Mesodermal cell (in vitro differentiated cells): ENCODE data around the gene SLC19A1.

Experiments used
- H3K27ac ChIP-seq: 2 replicates; pipeline ENCODE4 v1.7.0; 2013; ENCODE audit warnings: mild to moderate bottlenecking, low read depth, low read length, moderate library complexity; ENCODE audit not compliant: severe bottlenecking
- H3K36me3 ChIP-seq: 2 replicates; pipeline ENCODE4 v1.7.1; 2013; ENCODE audit warnings: mild to moderate bottlenecking, low read length, moderate library complexity; ENCODE audit not compliant: control insufficient read depth, insufficient read depth
- H3K4me1 ChIP-seq: one replicate; pipeline ENCODE4 v1.7.1; 2013; ENCODE audit warnings: mild to moderate bottlenecking, low read length; ENCODE audit not compliant: insufficient read depth, control insufficient read depth, poor library complexity, severe bottlenecking
- H3K4me3 ChIP-seq: 2 replicates; pipeline ENCODE4 v1.7.0; 2013; ENCODE audit warnings: low read length, control low read depth, mild to moderate bottlenecking; ENCODE audit not compliant: insufficient read depth, poor library complexity, severe bottlenecking; ENCODE audit errors: extremely low read depth
- H3K9me3 ChIP-seq: 2 replicates; pipeline ENCODE4 v1.7.1; 2013; ENCODE audit warnings: mild to moderate bottlenecking, low read length, moderate library complexity; ENCODE audit not compliant: control insufficient read depth
- WGBS, 2 experiments: methylation state at CpG; one replicate each; pipeline ENCODE4 v1.1.5; 2013; ENCODE audit warnings: missing lambda C conversion rate in 2 of 2; ENCODE audit not compliant: insufficient coverage in 2 of 2; 5-methylcytosine and 5-hydroxymethylcytosine counted together

Gene SLC19A1

DNA sequence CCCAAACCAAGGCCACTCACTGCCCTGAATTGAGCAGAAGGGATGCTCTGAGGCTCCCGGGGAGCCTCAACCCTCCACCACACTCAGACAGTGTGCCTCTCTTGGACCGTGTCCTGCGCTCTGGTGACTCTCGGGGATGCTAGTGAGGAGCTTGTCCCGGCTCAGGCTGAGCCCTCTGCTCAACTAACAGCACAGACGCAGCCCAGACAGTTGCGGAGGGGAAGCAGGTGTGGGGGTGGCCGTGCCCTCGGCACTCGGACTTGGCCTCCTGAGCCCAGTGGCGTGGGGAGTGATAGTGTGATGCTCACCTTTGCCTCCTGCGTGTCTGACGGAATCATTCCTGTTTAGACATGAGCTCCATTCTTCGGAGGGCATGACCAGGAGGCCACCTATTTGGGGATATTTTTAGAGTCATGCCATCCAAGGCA lies 15.4 kb upstream of the SLC19A1 start:
- no peaks in the 10 kb centered on the region for H3K9me3 ChIP-seq
- no peaks in the 10 kb centered on the region for H3K36me3 ChIP-seq
- H3K4me1 ChIP-seq, result no peaks in the 10 kb centered on the region
- no peak overlapping the region for H3K4me3 ChIP-seq
- no peak overlapping the region for H3K27ac ChIP-seq
- WGBS, 2 experiments, result 93 to 98% methylated on average over 10 of the region's 14 CpGs

DNA sequence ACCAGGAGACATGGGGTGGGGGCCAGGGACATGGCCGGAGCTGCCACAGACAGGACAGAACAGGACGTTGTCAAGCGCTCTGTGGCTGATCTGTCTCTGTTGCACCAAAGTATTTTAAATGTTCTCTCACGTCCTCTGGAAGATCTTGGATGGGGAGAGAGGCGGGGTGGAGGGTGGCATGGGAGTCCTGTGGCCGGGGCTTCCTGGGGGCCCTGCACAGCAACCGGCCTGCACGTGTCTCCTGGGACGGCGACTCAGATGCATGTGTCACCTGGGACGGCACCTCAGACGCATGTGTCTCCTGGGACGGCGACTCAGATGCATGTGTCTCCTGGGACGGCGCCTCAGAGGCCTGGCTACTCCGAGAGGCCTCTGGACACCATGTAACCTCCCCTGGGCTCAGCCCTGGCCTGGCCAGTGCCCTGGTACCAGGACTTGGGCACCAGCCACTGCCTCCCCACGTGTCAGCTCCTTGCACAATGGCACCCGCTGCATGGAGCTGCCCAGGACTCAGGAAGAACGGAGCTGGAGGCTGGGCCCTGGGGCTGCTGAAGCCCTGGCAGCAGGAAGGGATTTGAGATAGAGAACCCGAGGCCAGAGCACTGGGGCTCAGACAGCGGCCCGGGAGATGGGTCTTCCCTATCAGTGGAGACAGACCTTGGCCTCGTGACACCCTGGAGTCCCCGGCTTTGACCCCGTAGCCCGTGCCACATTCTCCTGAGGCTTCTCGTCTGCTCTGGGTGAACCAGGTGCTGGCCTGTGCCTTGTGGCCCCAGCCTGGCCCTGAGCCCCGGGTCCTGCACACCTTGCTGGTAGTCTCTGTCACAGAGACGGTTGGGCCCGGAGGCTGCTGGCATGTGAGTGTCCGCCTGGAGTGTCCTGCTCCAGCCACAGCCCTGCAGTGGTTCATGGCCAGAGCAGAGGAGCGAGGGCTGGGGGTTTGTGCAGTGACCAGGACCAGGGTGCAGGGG lies 14.7 kb upstream of the SLC19A1 start:
- H3K4me1 ChIP-seq, result no peaks in the 10 kb centered on the region
- no peak overlapping the region for H3K27ac ChIP-seq
- WGBS, 2 experiments, result 96% methylated on average over 26 to 33 of the region's 33 CpGs
- peak overlapping the region; percentile 39 for H3K4me3 ChIP-seq
- H3K9me3 ChIP-seq, result no peaks in the 10 kb centered on the region
- no peaks in the 10 kb centered on the region for H3K36me3 ChIP-seq

DNA sequence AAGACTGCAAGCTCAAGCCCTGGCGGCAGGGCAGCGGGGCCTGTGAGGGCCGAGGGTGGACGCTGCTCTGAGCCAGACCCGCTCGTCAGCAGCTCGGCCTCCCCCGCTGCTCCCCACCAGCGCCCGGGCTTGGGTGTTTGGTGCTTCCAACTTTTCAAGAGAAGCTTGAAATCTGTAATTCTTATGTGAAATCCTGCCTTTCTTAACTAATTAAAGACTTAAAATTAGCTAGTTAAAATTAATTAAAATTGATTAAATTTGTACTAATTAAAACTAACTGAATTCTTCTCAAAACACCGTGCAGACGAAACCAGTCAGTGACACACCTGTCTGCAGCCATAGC lies 14.0 kb upstream of the SLC19A1 start:
- Histone ChIP-seq H3K4me1 (peaks cover 2% of the 10 kb centered on the region), H3K27ac (peak overlapping the region; percentile 87), H3K9me3 (no peaks in the 10 kb centered on the region), H3K36me3 (no peaks in the 10 kb centered on the region), H3K4me3 (peak overlapping the region; percentile 39)
- WGBS, 2 experiments, result 27 to 52% methylated on average over 3 to 6 of the region's 12 CpGs

DNA sequence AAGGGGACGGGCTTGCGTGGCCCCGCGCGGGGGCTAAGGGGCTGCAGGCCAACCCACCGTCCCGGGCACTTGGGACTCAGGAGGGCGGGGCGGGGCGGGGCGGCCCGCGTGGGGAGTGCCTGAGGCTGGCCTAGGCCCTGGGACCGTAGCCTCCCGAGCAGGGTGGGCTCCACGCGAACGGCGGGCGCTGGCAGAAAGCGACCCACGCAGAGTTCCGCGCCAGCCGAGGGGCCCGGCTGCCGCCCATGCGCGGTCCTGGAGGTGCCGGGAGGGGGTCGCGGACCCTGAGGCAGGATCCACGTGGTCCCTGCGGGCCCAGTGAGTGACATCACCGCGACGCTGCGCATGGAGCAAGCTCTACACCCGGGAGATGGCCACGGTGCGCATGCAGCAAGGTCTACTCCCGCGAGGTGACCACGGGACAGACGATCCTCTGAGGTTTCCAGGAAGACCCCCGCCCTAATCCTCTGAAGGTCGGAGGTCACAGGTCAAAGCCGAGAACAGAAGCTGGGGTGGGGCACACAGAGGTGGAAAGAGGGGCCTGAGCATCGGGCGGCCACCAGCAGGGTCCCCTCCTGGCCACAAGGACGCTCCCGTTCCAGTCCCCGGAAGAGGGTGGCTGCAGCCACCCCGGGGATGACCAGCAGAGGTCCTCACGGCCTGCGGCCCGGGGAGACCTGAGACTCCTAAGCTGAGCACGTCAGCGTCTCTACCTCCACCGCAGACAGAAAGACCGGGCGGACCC lies 13.5 kb upstream of the SLC19A1 start:
- Histone ChIP-seq H3K27ac (peak overlapping the region; percentile 87), H3K9me3 (no peaks in the 10 kb centered on the region), H3K36me3 (no peaks in the 10 kb centered on the region), H3K4me1 (peaks cover 6% of the 10 kb centered on the region), H3K4me3 (peak overlapping the region; percentile 39)
- 1% methylated on average over 43 to 62 of the region's 62 CpGs for WGBS, 2 experiments

DNA sequence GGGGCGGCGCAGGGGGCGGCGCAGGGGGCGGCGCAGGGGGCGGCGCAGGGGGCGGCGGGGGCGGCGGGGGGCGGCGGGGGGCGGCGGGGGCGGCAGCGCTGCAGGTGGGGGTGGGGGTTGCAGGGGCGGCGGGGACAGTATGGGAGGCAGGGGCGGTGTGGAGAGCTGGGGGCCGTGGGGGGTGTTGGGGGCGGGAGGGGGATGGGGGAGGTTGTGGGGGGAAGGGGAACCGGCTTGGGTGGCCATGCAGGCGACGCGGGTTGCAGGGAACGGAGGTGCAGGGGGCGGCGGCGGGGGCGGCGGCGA lies 13.0 kb upstream of the SLC19A1 start:
- H3K27ac ChIP-seq, result no peak overlapping the region
- 0% methylated on average over 6 of the region's 34 CpGs; no CpG with 5 or more reads in 1 of the 2 experiments for WGBS, 2 experiments
- peaks cover 6% of the 10 kb centered on the region for H3K4me1 ChIP-seq
- H3K9me3 ChIP-seq, result no peaks in the 10 kb centered on the region
- H3K4me3 ChIP-seq, result peak overlapping the region; percentile 39
- no peaks in the 10 kb centered on the region for H3K36me3 ChIP-seq

DNA sequence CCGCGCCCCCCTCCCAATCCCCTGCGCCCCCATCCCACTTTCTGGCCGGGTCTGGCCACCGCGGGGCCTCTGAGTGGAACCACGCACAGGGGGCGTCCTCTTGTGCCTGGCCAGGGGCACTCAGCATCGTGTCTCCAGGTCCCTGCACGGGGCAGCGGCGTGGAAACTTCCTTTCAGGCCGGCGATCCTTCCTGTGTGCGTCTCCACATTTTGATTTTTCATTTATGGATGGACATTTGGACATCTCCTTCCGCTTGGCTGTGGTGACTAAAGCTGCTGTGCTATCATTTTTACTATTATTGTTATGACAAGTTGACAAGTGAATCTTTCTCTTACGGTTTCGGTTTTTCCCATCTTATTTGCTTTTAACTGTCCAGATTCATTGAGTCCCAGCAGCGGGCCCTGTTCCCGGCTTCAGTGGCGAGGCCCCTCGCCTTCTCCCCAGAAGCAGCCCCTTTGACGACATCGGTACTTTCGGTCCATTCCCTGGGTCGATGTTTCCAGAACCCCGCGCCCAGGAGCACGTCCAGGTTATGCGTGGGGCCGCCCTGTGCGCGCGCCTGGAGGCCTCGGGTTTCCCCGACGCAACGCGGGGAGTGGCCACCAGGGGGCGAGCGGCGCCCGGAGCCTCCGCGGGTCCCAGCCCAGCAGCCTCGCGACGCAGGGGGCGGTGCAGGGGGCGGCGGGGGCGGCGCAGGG lies 12.4 kb upstream of the SLC19A1 start:
- 7 to 12% methylated on average over 24 to 32 of the region's 53 CpGs for WGBS, 2 experiments
- no peaks in the 10 kb centered on the region for H3K9me3 ChIP-seq
- no peaks in the 10 kb centered on the region for H3K36me3 ChIP-seq
- H3K4me3 ChIP-seq, result peak overlapping the region; percentile 42
- peaks cover 6% of the 10 kb centered on the region for H3K4me1 ChIP-seq
- H3K27ac ChIP-seq, result peak overlapping the region; percentile 8

DNA sequence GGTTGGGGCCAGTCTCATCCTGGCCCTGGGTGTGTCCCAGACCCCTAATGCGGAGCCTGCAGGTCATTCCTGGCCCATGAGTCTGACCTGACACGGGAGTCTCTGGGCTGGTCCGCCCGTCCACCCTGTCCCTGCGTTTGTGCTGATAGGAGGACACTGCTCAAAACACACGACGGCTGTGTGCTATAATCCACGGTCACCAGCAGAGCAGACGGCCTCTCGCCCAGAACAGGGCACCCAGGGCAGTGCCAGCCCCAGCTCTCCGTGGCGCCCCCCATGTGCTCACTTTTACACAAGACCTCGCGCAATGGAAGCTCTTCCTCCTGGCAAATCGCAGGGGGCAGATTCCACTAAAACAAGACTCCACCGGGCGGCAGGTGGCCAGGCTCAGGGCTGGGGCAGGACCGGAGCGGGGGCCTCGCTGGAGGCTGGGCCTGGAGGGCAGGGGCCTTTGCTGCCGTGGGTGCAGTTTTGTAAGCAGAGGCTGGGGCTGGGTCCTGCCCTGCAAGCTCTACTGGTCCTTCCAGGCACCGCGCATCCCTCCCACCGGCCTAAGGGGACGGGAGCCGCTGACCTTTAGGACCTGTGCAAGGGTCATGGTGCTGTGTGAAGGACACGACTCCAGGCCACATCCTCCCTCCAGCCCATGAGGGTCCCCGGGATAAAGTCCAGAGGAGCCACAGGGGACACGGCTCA lies 10.6 kb upstream of the SLC19A1 start:
- no peak overlapping the region for H3K4me3 ChIP-seq
- no peak overlapping the region for H3K27ac ChIP-seq
- no peaks in the 10 kb centered on the region for H3K36me3 ChIP-seq
- 88 to 91% methylated on average over 20 to 27 of the region's 29 CpGs for WGBS, 2 experiments
- H3K9me3 ChIP-seq, result no peaks in the 10 kb centered on the region
- H3K4me1 ChIP-seq, result peaks cover 6% of the 10 kb centered on the region

DNA sequence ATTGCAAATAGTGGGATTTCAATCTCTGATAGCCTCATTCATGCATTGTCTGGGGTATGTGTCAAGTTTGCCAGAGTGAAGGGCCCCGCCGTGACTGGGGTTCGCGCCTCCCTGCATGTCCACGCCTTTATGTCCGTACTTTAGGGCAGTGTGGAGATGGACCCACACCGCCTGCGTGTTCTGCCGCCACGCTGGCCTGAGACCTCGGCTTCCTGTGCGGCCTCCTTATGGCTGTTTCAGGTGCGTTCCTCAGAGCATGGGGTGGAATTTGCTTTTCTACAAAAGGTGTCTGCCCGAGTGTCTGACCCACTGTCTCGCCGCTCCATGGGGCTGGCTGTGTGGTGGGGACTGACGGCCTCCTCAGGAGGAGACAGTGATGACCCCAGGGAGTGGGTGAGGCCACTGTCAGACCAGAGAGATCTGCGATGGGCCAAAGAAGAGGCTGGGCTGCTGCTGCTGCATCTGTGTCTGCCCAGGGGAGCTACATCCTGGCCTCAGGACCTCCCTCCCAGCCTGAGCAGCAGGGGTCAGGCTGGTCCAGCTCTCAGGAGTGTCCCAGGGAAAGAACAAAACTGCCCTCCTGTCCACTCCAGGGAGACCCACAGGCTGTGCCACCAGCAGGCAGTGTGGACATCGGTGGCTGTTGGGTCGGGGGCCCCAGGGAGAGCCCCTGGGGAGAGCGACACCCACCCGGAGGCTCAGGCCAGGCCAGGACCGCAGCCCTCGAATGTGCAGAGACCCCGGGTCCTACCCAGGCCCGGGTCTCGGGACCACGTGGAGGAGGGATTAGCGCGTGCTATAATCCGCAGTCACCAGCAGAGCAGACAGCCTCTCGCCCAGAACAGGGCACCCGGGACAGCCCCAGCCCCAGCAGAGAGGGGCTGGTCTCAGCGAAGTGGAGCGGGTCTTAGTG lies 9.8 kb upstream of the SLC19A1 start:
- H3K27ac ChIP-seq, result no peak overlapping the region
- no peak overlapping the region for H3K4me3 ChIP-seq
- 93% methylated on average over 30 to 34 of the region's 35 CpGs for WGBS, 2 experiments
- no peaks in the 10 kb centered on the region for H3K9me3 ChIP-seq
- H3K36me3 ChIP-seq, result no peaks in the 10 kb centered on the region
- H3K4me1 ChIP-seq, result peaks cover 6% of the 10 kb centered on the region

DNA sequence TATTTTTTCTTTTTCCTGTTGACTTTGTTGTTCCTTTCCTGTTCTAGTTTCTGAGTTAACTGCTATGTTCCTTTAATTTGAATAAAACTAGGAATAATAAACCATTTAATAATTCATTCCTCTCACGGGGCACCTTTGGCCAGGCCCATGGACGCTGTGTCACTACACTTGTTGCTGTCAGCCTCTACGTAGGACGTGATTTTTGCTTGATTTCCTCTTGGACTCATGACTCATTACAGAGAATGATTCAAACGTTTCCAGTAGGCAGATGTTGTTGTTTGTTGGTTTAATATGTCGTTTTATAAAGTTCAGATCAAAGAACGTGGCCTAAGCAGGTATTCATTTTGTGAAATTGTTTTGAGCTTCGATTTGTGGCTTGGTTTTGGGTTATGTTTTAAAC lies 9.1 kb upstream of the SLC19A1 start:
- H3K27ac ChIP-seq, result no peak overlapping the region
- 59 to 80% methylated on average over 6 to 8 of the region's 8 CpGs for WGBS, 2 experiments
- H3K9me3 ChIP-seq, result no peaks in the 10 kb centered on the region
- H3K4me3 ChIP-seq, result no peak overlapping the region
- no peaks in the 10 kb centered on the region for H3K36me3 ChIP-seq
- H3K4me1 ChIP-seq, result peaks cover 6% of the 10 kb centered on the region
